COLO829 (cell line): ENCODE measurements around the gene ALG12.

Source experiments
- DNase-seq: peaks from one replicate; pipeline ENCODE4 v3.0.0; 2012; ENCODE audit warnings: low spot score

Gene ALG12

DNA sequence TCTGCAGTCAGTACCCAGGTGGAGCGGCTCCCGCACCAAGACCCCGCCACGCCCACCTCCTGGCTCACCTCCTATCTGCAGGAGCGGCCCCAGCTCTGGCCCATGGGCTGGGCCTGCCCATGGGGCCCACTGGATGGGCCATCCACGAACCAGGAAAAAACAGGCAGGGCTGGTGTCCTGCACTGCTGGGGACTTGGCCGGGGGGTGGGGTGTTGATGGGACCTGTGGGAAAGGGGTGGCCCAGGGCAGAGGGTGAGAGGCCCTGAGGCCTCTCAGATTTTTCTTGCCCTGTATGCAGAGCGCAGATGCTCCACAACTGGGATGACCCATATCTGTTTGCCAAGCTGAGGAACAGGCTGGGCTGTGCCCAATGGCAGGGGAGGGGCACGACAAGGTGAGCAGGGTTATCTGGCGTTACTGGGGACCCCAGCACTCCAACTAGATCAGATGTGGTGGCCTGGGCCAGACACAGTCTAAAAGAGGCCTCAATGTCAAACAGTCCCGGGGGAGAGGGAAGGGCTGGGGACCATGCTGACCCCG is 39.7 kb upstream of the ALG12 start:
- DNase-seq: no peak

DNA sequence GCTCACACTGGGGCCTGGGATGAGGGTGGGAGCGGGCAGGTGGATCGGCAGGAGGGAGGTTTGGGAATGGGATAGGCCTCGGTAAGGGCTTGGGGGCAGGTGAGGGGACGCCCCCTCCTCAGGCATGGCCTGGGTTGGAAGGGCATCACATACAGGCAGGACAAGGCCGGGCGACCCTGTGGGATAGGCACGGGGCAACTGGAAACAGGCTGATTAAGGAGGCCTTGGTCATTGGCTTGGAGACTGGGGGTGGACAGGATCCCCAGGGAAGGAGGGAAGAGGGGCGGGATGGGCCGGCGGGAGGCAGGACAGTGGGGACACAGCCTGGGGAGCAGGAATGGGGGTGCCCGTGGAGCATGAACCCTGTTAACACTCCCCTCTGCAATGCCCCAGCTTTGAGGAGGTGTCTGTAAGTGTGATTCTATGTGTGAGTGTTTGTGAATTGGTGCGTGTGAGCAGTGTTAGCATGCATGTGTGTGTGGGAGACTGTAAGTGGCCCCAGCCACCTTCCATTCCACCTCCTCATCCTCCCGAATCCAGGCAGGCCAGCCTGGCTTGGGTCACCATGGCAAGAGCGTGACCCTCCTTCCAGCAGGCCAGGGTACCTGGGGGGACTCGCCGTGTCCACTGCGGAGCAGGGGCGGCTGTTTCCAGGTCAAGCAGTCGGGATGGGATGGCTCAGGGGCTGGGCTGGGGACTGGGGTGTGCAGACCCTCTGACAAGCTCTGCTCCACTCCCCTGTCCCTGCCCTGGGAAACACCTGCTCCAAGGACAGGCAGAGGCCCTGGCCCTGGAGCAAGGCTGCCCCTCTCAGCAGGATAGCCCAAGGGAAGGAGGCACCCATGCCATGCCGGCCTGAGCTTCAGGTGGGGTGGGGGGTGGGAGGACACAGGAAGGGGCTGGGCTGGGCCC is 38.9 kb upstream of the ALG12 start:
- no peak for DNase-seq

DNA sequence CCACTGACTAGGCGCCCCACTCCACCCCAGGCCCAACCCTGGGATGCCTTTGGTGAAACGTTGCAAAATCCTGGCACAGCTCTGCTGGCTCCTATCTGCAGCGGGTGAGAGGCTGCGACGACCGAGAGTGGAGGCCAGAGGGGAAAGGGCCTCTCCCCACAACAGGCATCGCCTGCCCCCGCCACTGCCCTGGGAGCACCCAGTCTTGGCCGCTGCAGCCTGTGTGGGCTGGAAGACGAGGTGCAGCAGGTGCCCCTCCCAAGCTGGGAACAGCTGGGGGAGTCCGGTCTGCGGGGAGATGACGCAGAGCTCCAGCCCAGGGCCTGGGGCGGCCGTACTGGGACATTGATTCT is 38.2 kb upstream of the ALG12 start:
- no peak for DNase-seq

DNA sequence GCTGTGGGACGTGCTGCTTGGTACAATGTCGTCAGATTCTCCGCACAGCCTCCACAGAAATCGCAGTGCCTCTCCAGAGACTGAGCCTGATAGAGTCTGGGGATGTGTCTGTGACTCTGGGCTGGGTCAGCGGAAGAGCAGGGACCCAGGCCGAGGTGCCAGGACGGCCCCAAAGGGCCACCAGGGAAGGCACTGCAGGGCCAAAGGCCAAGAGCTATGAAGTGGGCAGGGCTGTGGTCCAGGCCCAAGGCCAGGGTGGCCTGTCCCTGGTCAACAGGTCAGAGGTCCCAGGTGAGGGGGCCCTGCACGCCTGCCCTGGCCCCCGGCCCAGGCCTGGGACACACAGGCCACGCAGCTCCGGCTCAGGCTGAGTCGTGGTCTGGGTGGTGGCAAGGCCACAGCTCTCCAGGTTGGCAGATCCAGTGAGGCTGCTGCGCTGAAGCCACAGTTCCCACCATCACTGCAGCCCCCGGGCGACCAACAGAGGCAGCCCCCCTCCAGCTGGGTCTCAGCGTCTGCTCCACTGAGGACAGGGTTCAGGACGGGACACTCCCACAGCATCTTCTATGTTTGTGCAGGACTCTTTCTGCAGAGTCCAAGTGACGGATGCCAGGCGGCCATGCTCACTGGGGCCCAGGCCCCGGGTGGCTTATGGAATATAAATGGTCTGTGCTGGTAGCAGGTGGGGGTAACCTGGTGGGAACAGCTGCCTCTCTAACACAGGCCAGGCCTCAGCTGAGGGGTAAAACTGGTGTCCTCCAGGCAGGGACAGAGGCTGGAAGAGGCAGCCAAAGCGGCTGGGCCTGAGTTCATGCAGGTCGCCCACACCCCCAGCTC is 37.6 kb upstream of the ALG12 start:
- DNase-seq: no peak

DNA sequence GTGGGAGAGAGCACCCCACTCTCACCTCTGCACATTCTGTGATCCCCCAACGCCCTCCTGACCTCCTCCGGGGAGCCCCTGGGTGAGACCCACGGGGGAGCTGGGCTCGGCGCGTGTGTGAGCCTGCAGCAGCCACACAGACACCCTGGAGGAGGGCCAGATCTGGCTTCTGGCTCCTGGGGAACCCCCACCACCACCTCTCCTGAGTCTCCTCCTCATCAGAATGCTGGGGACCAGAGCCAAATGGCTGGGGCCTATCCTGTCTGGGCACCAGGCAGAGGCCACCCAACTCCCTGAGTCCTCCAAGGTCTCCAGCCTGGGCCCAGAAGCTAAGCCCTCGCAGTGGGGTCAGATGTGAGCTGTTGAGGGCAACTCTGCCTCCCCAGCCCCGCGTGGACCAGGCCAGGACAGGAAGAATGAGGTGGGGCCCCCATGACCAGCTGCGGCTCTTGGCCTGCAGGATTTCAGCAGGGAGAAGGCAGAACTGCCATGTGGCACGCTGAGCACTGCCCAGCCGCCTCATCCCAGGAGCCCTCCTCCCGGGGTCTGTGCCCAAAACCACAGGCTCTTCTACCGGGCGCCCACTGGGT is 36.8 kb upstream of the ALG12 start:
- no peak for DNase-seq

DNA sequence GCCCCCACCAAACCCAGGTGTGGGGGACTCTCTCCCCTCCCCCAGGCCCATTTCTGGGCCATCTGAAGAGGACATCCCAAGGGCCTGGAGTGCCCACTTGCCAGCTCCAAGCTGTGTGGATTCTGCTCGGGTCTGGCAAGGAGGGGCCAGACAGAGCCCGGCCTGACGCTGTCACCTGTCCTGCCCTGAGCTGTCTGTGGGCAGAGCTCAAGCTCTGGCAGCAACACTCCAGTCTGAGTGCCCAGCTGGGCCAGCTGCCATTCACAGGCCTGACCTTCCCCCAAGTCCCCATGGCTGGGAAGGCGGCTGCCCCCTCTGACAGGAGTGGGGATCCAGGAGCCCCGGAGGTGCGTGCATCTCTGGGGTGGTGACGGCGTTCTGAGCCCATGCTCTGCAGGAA is 36.1 kb upstream of the ALG12 start:
- DNase-seq: no peak

DNA sequence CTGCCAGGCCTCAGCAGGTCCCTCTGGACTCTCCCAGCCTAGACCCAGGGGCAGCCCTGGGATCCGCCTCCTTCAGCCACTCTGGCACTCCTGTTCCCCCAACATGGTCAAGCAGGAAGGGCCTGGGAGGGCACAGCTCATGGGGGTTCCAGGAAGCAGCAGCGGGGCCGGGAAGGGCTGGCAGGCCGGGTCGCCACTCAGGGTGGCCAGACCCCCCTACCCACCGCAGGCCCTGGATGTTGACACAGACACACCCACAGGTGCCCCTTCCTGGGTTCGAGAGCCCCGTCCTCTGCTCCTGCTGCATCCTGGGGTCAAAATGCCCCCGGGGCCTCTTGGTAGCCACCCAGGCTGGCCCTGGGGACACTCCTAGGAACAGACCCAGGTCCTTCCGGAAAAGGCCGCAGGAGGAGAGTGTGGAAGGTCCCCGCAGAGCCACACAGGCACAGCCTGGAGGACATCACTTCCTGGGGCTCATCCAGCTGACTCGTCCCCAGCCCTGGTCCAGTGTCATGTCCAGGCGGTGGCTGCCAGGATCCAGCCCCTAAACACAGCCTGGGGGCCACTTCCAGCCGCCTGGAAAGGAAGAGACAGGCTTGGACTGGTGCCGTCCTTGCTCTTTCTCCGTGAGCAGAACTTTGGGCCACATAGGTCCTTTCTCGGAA is 35.6 kb upstream of the ALG12 start:
- DNase-seq: no peak

DNA sequence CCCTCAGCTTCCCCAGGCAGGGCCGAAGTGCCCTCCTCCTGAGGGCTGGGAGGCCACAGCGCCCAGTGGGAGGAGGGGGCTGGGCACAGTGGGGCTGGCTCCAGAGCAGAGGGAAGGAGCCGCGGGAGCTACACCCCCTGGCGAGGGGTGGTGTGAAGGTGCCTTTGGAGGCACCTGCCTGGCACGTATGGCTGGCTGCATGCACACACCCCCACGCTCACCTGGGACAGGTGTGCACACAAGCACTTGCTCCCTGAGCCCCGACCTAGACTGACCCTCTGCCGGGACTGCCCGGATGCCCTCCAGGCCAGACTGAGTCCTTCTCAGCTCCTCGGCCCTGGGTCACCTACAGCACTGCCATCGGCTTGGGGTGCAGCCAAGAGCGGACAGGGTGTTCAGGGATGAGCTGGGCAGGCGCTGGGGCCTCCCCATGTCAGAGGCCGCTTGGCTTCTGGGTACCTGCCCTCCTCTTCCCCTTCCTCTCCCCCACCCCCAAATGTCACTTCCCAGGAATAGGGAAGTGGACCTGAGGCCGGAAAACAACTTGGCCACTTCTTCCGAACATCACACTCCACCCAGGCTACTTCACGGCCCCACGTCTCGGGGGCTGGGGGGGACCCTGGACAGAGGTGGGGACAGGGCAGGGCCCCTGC is 34.9 kb upstream of the ALG12 start:
- DNase-seq: no peak

DNA sequence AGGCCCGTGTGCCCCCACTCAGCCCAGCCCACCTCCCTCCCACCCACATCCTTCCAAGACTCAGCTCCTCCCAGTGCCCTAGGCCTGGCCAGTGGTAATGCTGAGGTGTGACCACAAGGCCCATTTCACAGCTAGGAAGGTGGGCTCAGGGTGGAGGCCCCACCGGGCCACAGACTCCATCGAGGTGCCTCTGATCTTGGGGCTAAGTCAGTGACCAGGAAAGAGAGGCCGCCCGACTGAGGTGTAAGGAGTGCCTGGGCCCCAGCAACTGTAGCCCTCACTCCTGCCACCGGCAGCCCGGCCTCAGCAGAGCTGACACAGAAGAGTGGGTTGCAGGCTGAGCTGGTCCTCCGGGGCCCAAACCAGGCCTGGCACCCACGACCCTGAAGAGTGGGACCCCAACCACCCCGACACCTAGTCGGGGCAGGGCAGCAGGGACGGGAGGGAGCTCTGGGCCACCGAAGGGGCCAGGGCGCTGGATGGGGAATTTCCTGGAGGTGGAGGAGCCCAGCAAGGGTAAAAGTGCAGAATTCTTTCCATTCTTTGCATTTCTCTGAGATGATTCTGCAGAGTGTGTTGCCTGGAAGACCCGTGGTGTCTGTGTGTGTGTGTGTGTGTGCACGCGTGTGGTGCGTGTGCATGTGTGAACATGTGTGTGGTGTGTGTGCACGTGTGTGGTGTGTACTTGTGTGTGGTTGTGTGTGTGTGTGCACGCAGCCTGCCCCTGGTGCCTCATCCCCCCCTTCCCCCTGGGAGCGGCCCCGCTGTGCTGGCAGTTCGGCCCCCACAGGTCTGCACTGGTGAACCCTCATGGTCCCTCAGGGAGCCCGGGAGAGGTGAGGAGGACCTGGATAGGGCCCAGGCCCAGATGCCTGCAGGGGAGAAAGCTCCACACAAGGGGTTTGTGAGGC is 34.0 kb upstream of the ALG12 start:
- no peak for DNase-seq

DNA sequence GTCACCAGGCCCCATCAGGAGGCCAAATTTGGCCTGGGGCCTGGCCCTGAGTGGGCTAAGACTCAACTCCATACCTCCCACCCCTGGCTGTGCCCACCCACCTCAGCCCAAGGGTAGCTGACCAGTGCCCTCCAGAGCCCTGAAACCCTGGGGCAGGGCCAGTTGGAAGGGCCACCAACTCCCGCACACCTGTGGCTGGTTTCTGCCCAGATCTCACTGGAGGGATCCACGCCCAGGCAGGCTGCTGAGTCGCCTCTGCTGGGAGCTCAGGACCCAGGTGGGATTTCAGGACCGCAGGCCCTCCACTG is 33.4 kb upstream of the ALG12 start:
- DNase-seq: no peak

DNA sequence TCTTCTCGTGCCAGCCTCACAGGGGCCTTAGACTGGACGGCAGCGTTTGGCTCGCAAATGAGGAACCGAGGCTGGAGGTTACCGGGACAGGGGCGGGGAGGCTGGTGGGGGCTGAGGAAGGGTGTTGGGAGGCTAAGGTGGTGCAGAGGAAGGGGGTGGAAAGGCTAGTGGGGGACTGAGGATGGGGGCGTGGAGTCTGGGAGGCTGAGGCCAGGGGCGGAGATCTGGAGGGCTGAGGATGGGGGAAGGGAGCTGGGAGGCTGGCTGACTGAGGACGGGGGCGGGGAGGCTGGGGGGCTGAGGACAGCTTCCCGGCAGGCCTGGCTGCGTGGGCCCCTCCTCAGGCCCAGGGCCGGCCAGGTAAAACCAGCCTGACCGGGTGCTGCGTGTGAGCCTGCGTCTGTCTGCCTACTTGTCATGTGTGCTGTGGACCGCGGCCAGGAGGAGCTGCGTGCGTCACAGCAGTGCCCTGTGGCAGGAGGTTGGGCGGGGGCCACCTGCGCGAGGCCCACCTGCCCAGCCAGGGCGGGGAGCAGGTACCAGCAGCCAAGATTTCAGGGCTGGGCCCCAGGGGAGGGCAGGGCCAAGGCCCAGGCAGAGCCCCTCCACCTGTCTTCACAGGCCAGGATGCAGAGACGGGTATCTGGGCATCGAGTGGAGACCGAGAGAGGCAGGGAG is 32.9 kb upstream of the ALG12 start:
- no peak for DNase-seq

DNA sequence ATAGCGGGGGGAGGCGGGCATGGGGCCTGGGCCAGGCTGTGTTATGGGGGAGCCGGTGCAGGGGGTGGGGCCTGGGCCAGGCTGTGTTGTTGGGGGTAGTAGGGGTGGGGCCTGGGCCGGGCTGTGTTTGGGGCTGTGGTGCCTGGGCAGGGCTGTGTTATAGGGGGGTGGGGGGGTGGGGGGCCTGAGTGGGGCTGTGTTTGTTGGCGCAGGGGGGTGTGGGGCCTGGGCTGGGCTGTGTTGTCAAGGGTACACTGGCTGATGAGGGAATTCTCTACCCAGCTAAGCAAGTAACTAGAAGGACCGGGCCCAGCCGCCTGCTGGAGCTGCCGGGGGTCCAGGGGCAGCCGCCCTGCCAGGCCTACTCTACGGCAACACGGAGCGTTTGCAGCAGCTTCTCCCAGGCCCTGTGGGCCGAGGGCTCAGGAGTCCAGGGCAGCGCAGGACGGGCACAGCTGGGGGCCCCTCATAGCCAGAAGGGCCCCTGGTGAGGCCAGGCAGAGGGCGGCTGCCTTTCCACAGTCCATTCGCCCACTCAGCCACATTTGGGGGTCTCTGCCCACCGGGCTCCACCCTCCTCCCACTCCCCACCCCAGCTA is 32.3 kb upstream of the ALG12 start:
- no peak for DNase-seq

DNA sequence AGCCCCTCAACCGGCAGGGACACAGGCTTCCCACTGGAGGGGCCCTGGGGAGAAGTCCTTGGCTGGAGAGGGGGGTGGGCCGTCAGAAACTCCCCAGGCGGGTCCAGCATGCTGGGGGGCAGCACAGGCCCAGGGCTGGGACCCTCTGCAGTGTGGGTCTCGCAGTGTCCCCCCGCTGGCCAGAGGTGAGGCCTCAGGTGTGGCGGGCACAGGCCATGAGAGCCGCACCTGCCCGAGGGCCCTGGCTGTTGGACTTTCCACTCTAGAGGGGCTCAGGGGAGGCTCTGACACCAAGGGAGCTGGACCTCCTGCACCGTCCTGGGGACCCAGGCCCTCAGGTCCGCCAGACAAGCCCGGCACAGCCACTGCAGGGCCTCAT is 31.7 kb upstream of the ALG12 start:
- DNase-seq: no peak

DNA sequence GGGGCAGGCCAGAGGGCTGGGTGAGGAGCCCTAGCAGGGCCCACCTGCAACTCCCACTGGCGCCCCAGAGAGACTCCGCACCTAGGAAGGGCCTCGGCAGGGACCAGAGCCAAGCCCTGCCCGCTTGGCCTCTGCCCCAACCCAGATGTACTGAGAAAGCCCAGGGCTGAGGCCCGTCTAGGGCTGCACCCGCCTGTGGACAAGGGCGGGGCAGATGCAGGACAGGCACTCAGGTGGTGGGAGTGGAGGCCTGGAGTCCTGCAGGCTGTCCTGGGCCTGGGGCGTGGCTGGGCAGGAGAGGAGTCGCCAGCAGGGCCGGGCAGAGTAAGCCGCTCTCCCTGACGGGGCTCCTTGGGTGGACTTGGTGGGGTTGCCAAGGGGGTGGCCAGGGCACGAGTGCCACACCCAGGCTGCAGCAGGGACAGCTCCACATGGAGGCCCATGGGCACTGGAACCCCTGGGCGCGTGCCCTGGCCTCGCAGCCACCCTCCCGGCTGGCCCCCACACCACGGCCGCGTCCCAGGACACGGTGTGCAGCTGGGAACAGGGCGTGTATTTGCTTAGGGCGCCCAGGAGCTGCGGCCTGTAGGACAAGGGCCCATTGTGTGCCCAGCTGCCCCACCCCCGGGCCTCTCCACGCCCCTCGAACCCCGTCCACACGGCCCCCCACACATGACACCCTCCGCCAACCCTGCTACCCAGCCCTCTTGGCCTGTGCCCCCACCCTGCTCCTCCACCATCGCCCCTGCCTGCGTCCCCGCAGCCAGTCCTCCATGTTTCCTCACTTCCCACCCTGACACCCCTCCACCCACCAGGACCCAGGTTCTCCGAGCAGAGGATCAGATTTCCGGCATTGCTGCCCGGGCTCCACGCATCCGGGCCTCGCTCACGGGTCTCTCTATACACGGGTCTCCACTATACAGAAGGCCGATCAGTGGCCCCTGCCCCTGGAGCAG is 31.0 kb upstream of the ALG12 start:
- DNase-seq: no peak

DNA sequence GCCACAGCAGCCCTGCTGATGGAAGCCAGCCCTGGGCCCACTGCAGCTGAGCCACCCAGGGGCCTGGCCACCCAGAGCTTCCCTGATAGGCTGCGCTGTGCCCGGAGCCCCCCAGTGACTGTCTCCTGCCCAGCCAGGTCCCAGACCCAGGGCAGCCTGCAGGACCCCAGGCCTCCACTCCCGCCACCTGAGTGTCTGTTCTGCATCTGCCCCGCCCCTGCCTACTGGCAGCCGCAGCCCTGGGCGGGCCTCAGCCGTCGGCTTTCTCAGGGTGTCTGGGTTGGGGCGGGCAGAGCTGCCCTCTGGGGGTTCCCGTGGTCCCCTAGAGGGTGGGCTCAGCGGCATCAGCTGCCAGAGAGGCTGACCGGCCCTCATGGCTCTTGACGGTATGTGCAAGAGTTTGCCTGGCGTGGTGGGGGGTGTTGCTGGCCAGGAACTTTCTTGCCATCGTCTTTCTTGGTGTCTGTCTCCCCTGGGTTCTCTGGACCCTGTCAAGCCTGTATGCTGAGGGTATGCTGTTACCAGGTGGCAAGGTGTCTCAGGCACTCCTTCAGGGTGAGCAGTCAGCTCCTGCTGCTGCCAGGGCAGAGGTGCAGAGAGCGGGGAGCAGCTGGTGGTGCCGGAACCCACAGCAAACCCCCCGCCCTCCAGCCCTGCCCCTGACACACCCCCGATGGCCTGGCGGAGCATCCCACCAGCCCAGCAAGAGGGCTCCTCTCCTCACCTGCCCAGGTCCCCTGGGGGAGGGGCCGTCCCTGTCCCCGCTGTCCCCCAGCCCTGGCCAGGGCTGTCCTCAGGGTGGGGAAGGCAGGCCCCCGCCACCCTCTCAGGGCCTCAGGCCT is 30.1 kb upstream of the ALG12 start:
- DNase-seq: no peak

DNA sequence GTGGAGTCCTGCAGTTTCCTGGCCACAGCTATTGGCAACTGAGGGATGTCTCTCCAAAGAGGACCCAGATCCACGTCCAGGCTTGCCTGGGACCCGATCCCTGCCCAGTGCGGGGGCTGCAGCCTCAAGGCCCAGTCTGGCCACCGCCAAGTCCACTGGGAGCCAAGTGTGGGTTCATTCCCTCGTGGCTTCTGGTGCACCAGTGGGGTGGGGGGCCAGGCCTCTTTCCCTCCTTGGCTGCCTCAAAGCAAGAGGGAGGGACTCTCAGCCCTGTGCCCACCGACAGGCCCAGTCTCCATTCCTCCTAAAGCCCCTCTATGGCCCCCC is 29.0 kb upstream of the ALG12 start:
- DNase-seq: no peak

DNA sequence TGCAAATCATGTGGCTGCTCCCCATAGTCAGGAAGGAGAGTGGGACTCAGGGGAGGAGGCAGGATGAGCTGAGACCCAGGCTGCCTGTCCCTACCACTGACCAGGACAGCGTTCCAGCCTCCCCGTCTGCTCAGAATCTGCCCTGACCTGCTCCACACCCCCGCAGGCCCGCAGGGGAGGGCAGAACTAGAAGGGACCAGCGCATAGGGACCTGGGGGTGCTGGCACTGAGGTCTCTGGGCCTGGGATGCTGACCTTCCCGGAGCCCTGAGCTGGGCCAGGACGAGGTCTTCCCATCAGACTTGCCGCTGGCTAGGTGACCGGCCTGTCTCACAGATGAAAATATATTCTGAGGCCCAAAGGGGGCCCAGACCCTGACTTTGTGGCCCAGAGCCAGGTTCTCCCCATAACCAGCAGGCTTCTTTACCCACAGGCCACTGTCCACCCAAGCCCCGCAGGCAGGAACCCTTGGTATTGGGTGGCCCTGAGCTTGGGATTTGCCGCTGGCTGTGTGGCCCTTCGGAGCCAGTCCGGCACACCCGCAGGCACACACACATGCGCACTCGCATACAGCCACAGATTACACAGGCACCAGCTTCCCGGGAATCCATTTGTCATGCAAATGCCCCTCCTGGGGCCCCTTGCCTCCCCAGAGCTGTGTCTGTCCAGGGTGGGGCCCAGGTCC is 28.5 kb upstream of the ALG12 start:
- DNase-seq: no peak
